Neural crest cell (in vitro differentiated cells): ENCODE measurements around the gene FNDC10. TPM values are rescaled to one million over a fixed set of nuclear protein-coding genes. Genes with fewer than 3 reads are reported as not detected.

ENCODE experiments used
- DNase-seq: peaks from one replicate; pipeline ENCODE4 v3.0.0; 2021; ENCODE audit warnings: low read depth, mixed read lengths, low spot score
- H3K27ac Mint-ChIP-seq: one replicate; pipeline ENCODE4 v1.8.0; 2021; ENCODE audit warnings: mild to moderate bottlenecking, mixed read lengths; ENCODE audit not compliant: unreplicated experiment
- H3K27me3 Mint-ChIP-seq: 2 replicates; pipeline ENCODE4 v1.8.0; 2021; ENCODE audit warnings: low read depth, mild to moderate bottlenecking, mixed read lengths
- H3K36me3 Mint-ChIP-seq: 2 replicates; pipeline ENCODE4 v1.8.0; 2021; ENCODE audit warnings: low read depth, mild to moderate bottlenecking, mixed read lengths
- H3K4me1 Mint-ChIP-seq: 2 replicates; pipeline ENCODE4 v1.8.0; 2021; ENCODE audit warnings: mixed read lengths
- H3K4me3 Mint-ChIP-seq: one replicate; pipeline ENCODE4 v1.8.0; 2021; ENCODE audit warnings: mild to moderate bottlenecking, mixed read lengths
- H3K9me3 Mint-ChIP-seq: 2 replicates; pipeline ENCODE4 v1.8.0; 2021; ENCODE audit warnings: mixed read lengths
- CTCF ChIP-seq: fragments of 200-600 bp; sonication (generic); conservative IDR thresholded peaks from 2 replicates; pipeline ENCODE4 v1.5.0; 2021; ENCODE audit warnings: antibody characterized with exemption, mild to moderate bottlenecking
- total RNA-seq: library from RNA; stranded (reverse); gene quantifications from 2 replicates; pipeline ENCODE4 v1.2.1, GENCODE V29; 2021

The FNDC10 gene
- total RNA-seq, 1 donor from 2014 or later: 14.3 TPM

DNA sequence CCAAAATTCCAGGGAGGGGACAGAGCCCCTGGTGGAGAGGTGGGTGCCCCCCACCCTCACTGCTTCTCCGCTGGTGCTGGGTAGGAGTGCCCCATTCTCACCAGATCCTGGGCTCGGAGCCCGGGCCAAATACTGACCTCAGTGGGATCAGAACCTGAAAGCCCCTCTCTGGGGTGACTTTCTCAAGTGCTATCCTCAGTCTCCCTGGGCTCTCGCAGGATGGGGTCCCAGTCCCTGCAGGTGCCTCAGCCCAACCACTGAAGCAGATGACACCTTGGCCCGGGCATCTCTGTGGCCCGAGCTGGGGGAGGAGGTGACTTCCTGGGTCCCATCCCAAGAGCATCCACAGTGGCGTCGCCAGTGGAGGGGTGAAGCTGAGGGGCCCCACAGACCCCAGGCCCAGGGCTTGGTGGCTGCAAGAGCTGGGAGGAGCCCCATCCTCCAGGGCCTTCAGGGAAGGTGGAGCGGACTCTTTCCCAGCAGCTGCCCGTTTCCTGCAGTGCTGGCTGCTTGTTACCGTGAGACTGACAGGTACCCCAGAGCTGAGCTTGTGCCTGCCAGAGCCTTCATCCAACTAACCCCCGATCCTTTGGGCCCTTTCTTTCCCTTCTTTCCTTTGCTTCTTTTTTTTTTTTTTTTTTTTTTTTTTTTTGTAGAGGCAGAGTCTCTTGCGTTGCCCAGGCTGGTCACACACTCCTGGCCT lies 3.9 kb upstream of the FNDC10 start:
- H3K4me1 Mint-ChIP-seq: no peaks in the 10 kb centered on the region
- H3K36me3 Mint-ChIP-seq: no peaks in the 10 kb centered on the region
- peak overlapping the region; percentile 51 for H3K4me3 Mint-ChIP-seq
- H3K27ac Mint-ChIP-seq: no peak overlapping the region
- no peak for DNase-seq
- H3K9me3 Mint-ChIP-seq: no peaks in the 10 kb centered on the region
- no peak for TF ChIP-seq CTCF
- H3K27me3 Mint-ChIP-seq: peaks cover 33% of the 10 kb centered on the region

DNA sequence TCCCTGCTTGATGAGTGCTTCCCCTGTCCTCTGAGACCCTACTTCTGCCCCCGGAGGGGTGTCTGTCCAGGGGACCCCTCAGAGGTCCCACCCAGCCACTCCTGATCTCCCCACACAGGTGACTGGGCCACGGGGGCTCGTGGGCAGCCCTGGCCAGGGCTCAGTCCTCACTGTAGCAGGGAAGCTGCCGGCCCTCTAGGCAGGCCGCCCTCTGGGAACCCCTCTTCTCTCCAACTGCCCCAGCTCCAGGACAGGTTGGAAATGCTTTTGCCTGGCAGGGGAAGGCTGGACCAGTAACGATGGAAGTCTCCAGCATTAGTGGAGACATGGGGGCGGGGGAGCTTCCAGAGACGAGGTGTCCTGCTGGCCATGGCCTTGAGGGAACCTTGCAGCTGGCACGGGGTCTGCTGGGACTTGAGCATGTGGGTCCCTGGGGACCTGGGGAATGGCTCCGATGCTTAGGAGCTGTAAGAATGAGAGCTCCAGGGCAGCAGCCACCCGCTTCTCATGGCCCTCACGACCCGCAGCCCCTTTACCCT lies 3.1 kb upstream of the FNDC10 start:
- no peak for DNase-seq

GRCh38 chr1:1602304-1602967 lies 2.5 kb upstream of the FNDC10 start:
- Mint-ChIP-seq H3K4me1 (no peaks in the 10 kb centered on the region), H3K27ac (no peak overlapping the region), H3K4me3 (peak overlapping the region; percentile 54), H3K27me3 (peaks cover 45% of the 10 kb centered on the region), H3K36me3 (no peaks in the 10 kb centered on the region), H3K9me3 (no peaks in the 10 kb centered on the region)
- TF ChIP-seq CTCF: no peak
- DNase-seq: no peak

More for the DNA sequence above, 3.1 kb upstream of the FNDC10 start:
- Mint-ChIP-seq H3K9me3 (no peaks in the 10 kb centered on the region), H3K27ac (no peak overlapping the region), H3K4me3 (no peak overlapping the region), H3K4me1 (no peaks in the 10 kb centered on the region), H3K27me3 (peaks cover 39% of the 10 kb centered on the region), H3K36me3 (no peaks in the 10 kb centered on the region)
- no peak for TF ChIP-seq CTCF

GRCh38 chr1:1601564-1602303 lies 1.8 kb upstream of the FNDC10 start:
- Mint-ChIP-seq H3K27me3 (peaks cover 46% of the 10 kb centered on the region), H3K9me3 (no peaks in the 10 kb centered on the region), H3K27ac (no peak overlapping the region), H3K4me1 (no peaks in the 10 kb centered on the region), H3K36me3 (no peaks in the 10 kb centered on the region), H3K4me3 (peak overlapping the region; percentile 54)
- TF ChIP-seq CTCF: no peak
- no peak for DNase-seq

GRCh38 chr1:1600861-1601563 lies 1.1 kb upstream of the FNDC10 start:
- Mint-ChIP-seq H3K36me3 (no peaks in the 10 kb centered on the region), H3K27me3 (peaks cover 46% of the 10 kb centered on the region), H3K4me3 (peak overlapping the region; percentile 77), H3K9me3 (no peaks in the 10 kb centered on the region), H3K4me1 (no peaks in the 10 kb centered on the region), H3K27ac (no peak overlapping the region)
- DNase-seq: no peak
- TF ChIP-seq CTCF: no peak
